OCI-LY3 (cell line): ENCODE measurements around the gene RPS21.

Experiments
- H2AFZ ChIP-seq: fragments of 200-600, 300-600 bp; shearing (Covaris generic); 2 replicates; pipeline ENCODE4 v1.6.0; 2014; ENCODE audit warnings: antibody characterized with exemption, low read depth, low read length
- H3K27ac ChIP-seq: fragments of 200-600, 300-600 bp; sonication (generic); 2 replicates; pipeline ENCODE4 v1.5.1; 2014; ENCODE audit warnings: mild to moderate bottlenecking, low read length, moderate library complexity, mixed read lengths
- H3K27me3 ChIP-seq: fragments of 200-600, 300-600 bp; sonication (generic); 2 replicates; pipeline ENCODE4 v1.6.1; 2014; ENCODE audit warnings: low read depth, low read length, mixed read lengths
- H3K36me3 ChIP-seq: fragments of 200-600, 300-600 bp; sonication (generic); replicated peaks from 2 replicates; pipeline ENCODE3; 2014; ENCODE audit warnings: low read depth, low read length, mixed read lengths
- H3K4me1 ChIP-seq: fragments of 300-600, 200-600 bp; sonication (generic); 2 replicates; pipeline ENCODE4 v1.6.1; 2014; ENCODE audit warnings: low read length, mixed read lengths
- H3K4me2 ChIP-seq: fragments of 200-600, 300-600 bp; sonication (generic); 2 replicates; pipeline ENCODE4 v1.6.1; 2014; ENCODE audit warnings: low read length, mixed read lengths
- H3K4me3 ChIP-seq: fragments of 300-600, 200-600 bp; sonication (generic); 2 replicates; pipeline ENCODE4 v1.5.1; 2014; ENCODE audit warnings: antibody characterized with exemption, mild to moderate bottlenecking, low read length, moderate library complexity
- H3K79me2 ChIP-seq: fragments of 300-600, 200-600 bp; shearing (Covaris generic); 2 replicates; pipeline ENCODE4 v1.6.1; 2014; ENCODE audit warnings: mild to moderate bottlenecking, low read length, mixed read lengths
- H3K9ac ChIP-seq: fragments of 300-600, 200-600 bp; shearing (Covaris generic); 2 replicates; pipeline ENCODE4 v1.6.0; 2014; ENCODE audit warnings: mild to moderate bottlenecking, low read length, moderate library complexity
- H3K9me3 ChIP-seq: fragments of 200-600, 300-600 bp; shearing (Covaris generic); 2 replicates; pipeline ENCODE4 v1.6.1; 2014; ENCODE audit warnings: low read length, mixed read lengths; ENCODE audit not compliant: insufficient read depth
- H4K20me1 ChIP-seq: fragments of 200-600, 300-600 bp; sonication (generic); 2 replicates; pipeline ENCODE4 v1.6.1; 2016; ENCODE audit warnings: low read length, mixed read lengths; ENCODE audit not compliant: insufficient read depth
- CTCF ChIP-seq: fragments of 200-600, 300-600 bp; sonication (generic); IDR thresholded peaks from 2 replicates; pipeline ENCODE4 v1.5.1; 2014; ENCODE audit warnings: antibody characterized with exemption, low read length, low read depth
- EZH2phosphoT487 ChIP-seq: fragments of 200-600 bp; shearing (Covaris generic); IDR thresholded peaks from 2 replicates; pipeline ENCODE4 v1.6.1; 2018; ENCODE audit warnings: antibody characterized with exemption, mixed run types, low read depth

RPS21 gene

GRCh38 chr20:62400021-62400420 is 13.1 kb downstream of the RPS21 start:
- Histone ChIP-seq H3K36me3 (no peaks in the 10 kb centered on the region), H3K79me2 (peaks cover 12% of the 10 kb centered on the region), H3K4me2 (no peak overlapping the region), H4K20me1 (peaks cover 7% of the 10 kb centered on the region; the same call in 1 of the 2 replicates), H3K27me3 (no peaks in the 10 kb centered on the region), H3K9me3 (no peaks in the 10 kb centered on the region), H3K27ac (no peak overlapping the region), H3K4me1 (no peaks in the 10 kb centered on the region), H2AFZ (no peak overlapping the region), H3K4me3 (no peak overlapping the region), H3K9ac (no peak overlapping the region)
- TF ChIP-seq EZH2phosphoT487 (no peak), CTCF (no peak)

GRCh38 chr20:62400541-62400940 is 13.6 kb downstream of the RPS21 start:
- Histone ChIP-seq H4K20me1 (peaks cover 8% of the 10 kb centered on the region; the same call in 1 of the 2 replicates), H3K27ac (no peak overlapping the region)
- no peak for TF ChIP-seq CTCF
- no peak for TF ChIP-seq EZH2phosphoT487

GRCh38 chr20:62401331-62401779 is 14.5 kb downstream of the RPS21 start:
- no peak overlapping the region for H3K27ac ChIP-seq
- H2AFZ ChIP-seq, result no peak overlapping the region
- no peaks in the 10 kb centered on the region for H3K36me3 ChIP-seq
- H3K4me3 ChIP-seq, result no peak overlapping the region
- peaks cover 9% of the 10 kb centered on the region for H3K4me1 ChIP-seq
- H3K79me2 ChIP-seq, result peaks cover 25% of the 10 kb centered on the region
- no peaks in the 10 kb centered on the region for H3K9me3 ChIP-seq
- H3K4me2 ChIP-seq, result no peak overlapping the region
- no peaks in the 10 kb centered on the region for H3K27me3 ChIP-seq
- TF ChIP-seq CTCF (no peak), EZH2phosphoT487 (no peak)
- peaks cover 12% of the 10 kb centered on the region; the same call in 1 of the 2 replicates for H4K20me1 ChIP-seq
- no peak overlapping the region for H3K9ac ChIP-seq

More at GRCh38 chr20:62400541-62400940, 13.6 kb downstream of the RPS21 start:
- H3K27me3 ChIP-seq, result no peaks in the 10 kb centered on the region
- peaks cover 17% of the 10 kb centered on the region for H3K79me2 ChIP-seq
- H3K9me3 ChIP-seq, result no peaks in the 10 kb centered on the region
- H2AFZ ChIP-seq, result no peak overlapping the region
- H3K4me1 ChIP-seq, result peaks cover under 1% of the 10 kb centered on the region
- H3K36me3 ChIP-seq, result no peaks in the 10 kb centered on the region
- H3K9ac ChIP-seq, result no peak overlapping the region
- no peak overlapping the region for H3K4me2 ChIP-seq
- no peak overlapping the region for H3K4me3 ChIP-seq

- Histone ChIP-seq H3K27ac (no peak overlapping the region), H3K4me2 (no peak overlapping the region), H3K36me3 (no peaks in the 10 kb centered on the region), H3K9ac (no peak overlapping the region), H3K27me3 (no peaks in the 10 kb centered on the region), H3K4me3 (no peak overlapping the region), H4K20me1 (peaks cover 12% of the 10 kb centered on the region; the same call in 1 of the 2 replicates), H2AFZ (no peak overlapping the region), H3K79me2 (peaks cover 31% of the 10 kb centered on the region), H3K9me3 (no peaks in the 10 kb centered on the region), H3K4me1 (peaks cover 12% of the 10 kb centered on the region)
- TF ChIP-seq CTCF (no peak), EZH2phosphoT487 (no peak)
Measured at GRCh38 chr20:62402456-62403150, 15.7 kb downstream of the RPS21 start.
